HCT116 (cell line): ENCODE measurements around the gene MAP7D1. TPM values are rescaled to one million over a fixed set of nuclear protein-coding genes. Genes with fewer than 3 reads are reported as not detected.

Source experiments
- ATAC-seq: fragments of 200-7000 bp; cut with Tn5 transposase; 2 replicates; pipeline ENCODE4 v1.9.1; 2020; ENCODE audit warnings: mild to moderate bottlenecking, moderate library complexity
- BruUV-seq: library from RNA; stranded (reverse); fragments of 400-500 nt; replicated peaks from 2 replicates; lab custom pipeline; 2021; lab: Mats Ljungman, UMichigan
- CTCF ChIA-PET: fragments of 300-600 bp; sonication (Branson Sonifier 250); formaldehyde crosslinking; loops from one replicate; lab custom pipeline; 2021; ENCODE audit warnings: antibody characterized with exemption; lab: Charles Lee
- POLR2A ChIA-PET: fragments of 300-600, 350-600 bp; sonication (Branson Sonifier 250); formaldehyde crosslinking; loops from one replicate; lab custom pipeline; 2021; ENCODE audit warnings: antibody characterized with exemption; lab: Charles Lee
- RAD21 ChIA-PET, 2 experiments: fragments of 300-600 bp; sonication (Branson Sonifier 250); formaldehyde crosslinking; loops; one replicate each; lab custom pipeline; 2023; ENCODE audit warnings: low total read pairs in 2 of 2; ENCODE audit not compliant: uncharacterized antibody in 2 of 2, unreplicated experiment in 2 of 2, low non-redundant PET in 1 of 2; lab: Charles Lee
- DNase-seq: peaks from one replicate; pipeline ENCODE4 v3.0.0-alpha.2; 2010; ENCODE audit warnings: low read depth, low spot score
- H2AFZ ChIP-seq: fragments of 200-600 bp; shearing (Covaris generic), sonication (generic); 2 replicates; pipeline ENCODE4 v1.6.1; 2017; ENCODE audit warnings: low read depth, mixed run types, mixed read lengths, antibody characterized with exemption, low read length; ENCODE audit not compliant: poor library complexity, severe bottlenecking
- H3K27ac ChIP-seq: 2 replicates; pipeline ENCODE4 v1.5.1; 2012; ENCODE audit warnings: low read depth, low read length
- H3K27me3 ChIP-seq: fragments of 200-600 bp; sonication (generic); 2 replicates; pipeline ENCODE4 v1.6.1; 2016; ENCODE audit warnings: mixed run types, low read length, mixed read lengths; ENCODE audit not compliant: insufficient read depth
- H3K36me3 ChIP-seq, 2 experiments: fragments of 200-500 bp in 1 of 2; fragments of 200-600 bp in 1 of 2; sonication (Bioruptor generic) in 1 of 2; sonication (generic) in 1 of 2; 2 replicates each; pipeline versions ENCODE4 v1.5.1 to v1.6.1; 2014 to 2016; ENCODE audit warnings: low read length in 2 of 2, inconsistent platforms in 1 of 2, mixed read lengths in 1 of 2, mixed run types in 1 of 2; ENCODE audit not compliant: insufficient read depth in 2 of 2, control insufficient read depth in 1 of 2
- H3K4me1 ChIP-seq, 2 experiments: fragments of 200-600 bp in 1 of 2; sonication (generic) in 1 of 2; 2 replicates each; pipeline versions ENCODE4 v1.5.1 to v1.6.1; 2012 to 2017; ENCODE audit warnings: low read length in 2 of 2, inconsistent platforms in 1 of 2, mild to moderate bottlenecking in 1 of 2, mixed read lengths in 1 of 2, mixed run types in 1 of 2, moderate library complexity in 1 of 2; ENCODE audit not compliant: insufficient read depth in 2 of 2, control insufficient read depth in 1 of 2
- H3K4me2 ChIP-seq: fragments of 200-600 bp; sonication (generic); 2 replicates; pipeline ENCODE4 v1.6.1; 2017; ENCODE audit warnings: mixed run types, low read length, mixed read lengths
- H3K4me3 ChIP-seq, 2 experiments: fragments of 200-600 bp in 1 of 2; sonication (generic) in 1 of 2; replicated peaks in 1 of 2; 2 replicates each; pipeline ENCODE4 v1.5.1; 2011 to 2016; ENCODE audit warnings: low read length in 2 of 2, control low read depth in 1 of 2, low read depth in 1 of 2, mild to moderate bottlenecking in 1 of 2, mixed read lengths in 1 of 2, mixed run types in 1 of 2
- H3K79me2 ChIP-seq: fragments of 200-600 bp; sonication (generic); 2 replicates; pipeline ENCODE4 v1.6.1; 2017; ENCODE audit warnings: mild to moderate bottlenecking, mixed run types, low read length, moderate library complexity, mixed read lengths; ENCODE audit not compliant: insufficient read depth
- H3K9ac ChIP-seq: fragments of 200-600 bp; sonication (generic); 2 replicates; pipeline ENCODE4 v1.6.1; 2016; ENCODE audit warnings: low read length, mixed read lengths
- H3K9me2 ChIP-seq: fragments of 200-600 bp; sonication (generic), shearing (Covaris generic); 2 replicates; pipeline ENCODE4 v1.6.1; 2017; ENCODE audit warnings: mixed run types, mild to moderate bottlenecking, moderate library complexity; ENCODE audit not compliant: insufficient read depth
- H3K9me3 ChIP-seq, 2 experiments: fragments of 200-500 bp in 1 of 2; fragments of 200-600 bp in 1 of 2; sonication (Bioruptor generic) in 1 of 2; sonication (generic) in 1 of 2; 2 replicates each; pipeline ENCODE4 v1.6.1; 2014 to 2017; ENCODE audit warnings: low read length in 2 of 2, mixed read lengths in 2 of 2, inconsistent platforms in 1 of 2, low read depth in 1 of 2, mild to moderate bottlenecking in 1 of 2, mixed run types in 1 of 2, moderate library complexity in 1 of 2; ENCODE audit not compliant: control insufficient read depth in 1 of 2, insufficient read depth in 1 of 2
- H4K20me1 ChIP-seq: fragments of 200-600 bp; sonication (generic), shearing (Covaris generic); 2 replicates; pipeline ENCODE4 v1.6.1; 2017; ENCODE audit warnings: mixed run types, mild to moderate bottlenecking, moderate library complexity; ENCODE audit not compliant: insufficient read depth
- ATF3 ChIP-seq: IDR thresholded peaks from 2 replicates; pipeline ENCODE4 v1.6.1; 2012
- CTCF ChIP-seq, 3 experiments: fragments of 200-600 bp in 1 of 3; sonication (generic) in 1 of 3; IDR thresholded peaks in 2 of 3; conservative IDR thresholded peaks in 1 of 3; 2 replicates each; pipeline ENCODE4 v1.5.1; 2012 to 2017; ENCODE audit warnings: low read depth in 2 of 3, low read length in 2 of 3, antibody characterized with exemption in 1 of 3, borderline replicate concordance in 1 of 3, control low read depth in 1 of 3, mild to moderate bottlenecking in 1 of 3, mixed read lengths in 1 of 3, mixed run types in 1 of 3, moderate library complexity in 1 of 3; ENCODE audit not compliant: insufficient read depth in 1 of 3
- EGR1 ChIP-seq: IDR thresholded peaks from 2 replicates; pipeline ENCODE4 v1.6.1; 2012; ENCODE audit warnings: low read depth
- EZH2phosphoT487 ChIP-seq: fragments of 200-600 bp; IDR thresholded peaks from 2 replicates; pipeline ENCODE4 v1.6.1; 2018; ENCODE audit warnings: antibody characterized with exemption, borderline replicate concordance
- FOSL1 ChIP-seq: IDR thresholded peaks from 2 replicates; pipeline ENCODE4 v1.6.1; 2012; ENCODE audit warnings: low read depth
- MAX ChIP-seq: IDR thresholded peaks from 2 replicates; pipeline ENCODE4 v1.6.1; 2012
- TCF7L2 ChIP-seq: IDR thresholded peaks from 2 replicates; pipeline ENCODE4 v1.7.0; 2011; ENCODE audit warnings: borderline replicate concordance, inconsistent platforms; ENCODE audit not compliant: insufficient read depth, insufficient read length; ENCODE audit errors: extremely low read depth
- ZFX ChIP-seq: fragments of 450-650 bp; IDR thresholded peaks from 2 replicates; pipeline ENCODE4 v1.6.1; 2017
- intact Hi-C: fragments of 100-400 bp; cut with micrococcal nuclease; formaldehyde crosslinking; loops from 2 replicates; pipeline ENCODE4 v1.10.0; 2022
- total RNA-seq: library from RNA; stranded (reverse); gene quantifications from one replicate; pipeline ENCODE4 v1.2.1, GENCODE V29; 2021; ENCODE audit not compliant: unreplicated experiment

The MAP7D1 gene
- total RNA-seq, 1 experiment from 2014 or later: 71.8 TPM

GRCh38 chr1:36109041-36109679 is 46.8 kb upstream of the MAP7D1 start:
- no peak overlapping the region for H3K9ac ChIP-seq
- H3K27me3 ChIP-seq: no peaks in the 10 kb centered on the region
- ChIA-PET CTCF (interaction anchor here (1.2 kb wide), 1 partner anchor 26 kb away, joined by 6 read pairs; no protein-coding TSS in a partner anchor), RAD21 (no interaction called here), POLR2A (interaction anchor here (0.7 kb wide), 1 partner anchor 36 kb away, joined by 3 read pairs; no protein-coding TSS in a partner anchor)
- BruUV-seq: no TSS peak
- DNase-seq (no peak), ATAC-seq (peak; percentile 66)
- no peaks in the 10 kb centered on the region for H3K9me2 ChIP-seq
- H3K36me3 ChIP-seq: no peaks in the 10 kb centered on the region
- TF ChIP-seq FOSL1 (no peak), ATF3 (no peak), EGR1 (no peak), MAX (no peak), EZH2phosphoT487 (no peak), ZFX (no peak), TCF7L2 (no peak), CTCF (IDR thresholded peaks at IDR 0.05 in 2 of 3, conservative IDR thresholded peaks at IDR 0.05 in 1 of 3; ENCODE audit: borderline replicate concordance in 1 of 3, insufficient read depth in 1 of 3, low read depth in 2 of 3, low read length in 2 of 3) (no peak)
- peaks cover 2 to 9% of the 10 kb centered on the region in 2 experiments; a peak in 3 of 4 replicates for H3K4me1 ChIP-seq
- no peak overlapping the region for H2AFZ ChIP-seq
- no peak overlapping the region for H3K4me3 ChIP-seq
- intact Hi-C loops: loop anchor here (10.0 kb wide), 1 partner anchor 446 kb away; no protein-coding TSS in a partner anchor
- H3K79me2 ChIP-seq: no peaks in the 10 kb centered on the region
- H4K20me1 ChIP-seq: no peaks in the 10 kb centered on the region
- no peak overlapping the region for H3K27ac ChIP-seq
- no peaks in the 10 kb centered on the region for H3K9me3 ChIP-seq
- peak overlapping the region; percentile 32 for H3K4me2 ChIP-seq
